Nephron (organoid): ENCODE data around the gene WDR89.
"Not testable (repeated sequence)": the region's sequence is repeated elsewhere in the genome, so short reads cannot be mapped to it uniquely, and the experiment has no call there.

Source experiments
- H3K27ac Mint-ChIP-seq, 3 experiments: 2 replicates each; pipeline ENCODE4 v1.8.0; 2020; ENCODE audit warnings: mixed read lengths in 3 of 3, mild to moderate bottlenecking in 2 of 3, moderate library complexity in 1 of 3
- H3K27me3 Mint-ChIP-seq: 2 replicates; pipeline ENCODE4 v1.8.0; 2021; ENCODE audit warnings: low read depth, mild to moderate bottlenecking, moderate library complexity, mixed read lengths
- H3K36me3 Mint-ChIP-seq: 2 replicates; pipeline ENCODE4 v1.8.0; 2020; ENCODE audit warnings: low read depth, mixed read lengths
- H3K4me1 Mint-ChIP-seq: 2 replicates; pipeline ENCODE4 v1.8.0; 2020; ENCODE audit warnings: mixed read lengths
- H3K4me3 Mint-ChIP-seq, 3 experiments: 2 replicates each; pipeline ENCODE4 v1.8.0; 2020; ENCODE audit warnings: mild to moderate bottlenecking in 3 of 3, mixed read lengths in 3 of 3, moderate library complexity in 2 of 3
- H3K9me3 Mint-ChIP-seq: 2 replicates; pipeline ENCODE4 v1.8.0; 2020; ENCODE audit warnings: mixed read lengths
- TF ChIP-seq, protein P1 (sequence below), 3 experiments: fragments of 200-600 bp; sonication (generic); IDR thresholded peaks; one replicate each; pipeline ENCODE4 v1.5.0; 2021; ENCODE audit warnings: antibody characterized with exemption in 3 of 3; ENCODE audit not compliant: unreplicated experiment in 3 of 3

Gene WDR89

DNA sequence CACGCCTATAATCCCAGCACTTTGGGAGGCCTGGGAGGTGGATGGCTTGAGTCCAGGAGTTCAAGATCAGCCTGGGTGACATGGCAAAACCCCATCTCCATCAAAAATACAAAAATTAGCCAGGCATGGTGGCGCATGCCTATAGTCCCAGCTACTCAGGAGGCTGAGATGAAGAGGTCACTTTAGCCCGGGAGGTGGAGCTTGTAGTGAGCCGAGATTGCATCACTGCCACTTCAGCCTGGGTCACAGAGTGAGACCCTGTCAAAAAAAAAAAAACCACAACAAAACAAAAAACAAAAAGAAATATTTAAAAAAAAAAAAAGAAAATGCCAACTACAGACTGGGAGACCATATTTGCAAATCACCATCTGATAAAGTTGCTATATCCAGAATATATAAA lies 17.5 kb downstream of the WDR89 start:
- Mint-ChIP-seq H3K9me3 (no peaks in the 10 kb centered on the region), H3K27me3 (no peaks in the 10 kb centered on the region), H3K27ac (no peak overlapping the region), H3K4me1 (peaks cover 5% of the 10 kb centered on the region), H3K4me3 (no peak overlapping the region), H3K36me3 (peaks cover 16% of the 10 kb centered on the region)
- TF ChIP-seq, protein P1, sequence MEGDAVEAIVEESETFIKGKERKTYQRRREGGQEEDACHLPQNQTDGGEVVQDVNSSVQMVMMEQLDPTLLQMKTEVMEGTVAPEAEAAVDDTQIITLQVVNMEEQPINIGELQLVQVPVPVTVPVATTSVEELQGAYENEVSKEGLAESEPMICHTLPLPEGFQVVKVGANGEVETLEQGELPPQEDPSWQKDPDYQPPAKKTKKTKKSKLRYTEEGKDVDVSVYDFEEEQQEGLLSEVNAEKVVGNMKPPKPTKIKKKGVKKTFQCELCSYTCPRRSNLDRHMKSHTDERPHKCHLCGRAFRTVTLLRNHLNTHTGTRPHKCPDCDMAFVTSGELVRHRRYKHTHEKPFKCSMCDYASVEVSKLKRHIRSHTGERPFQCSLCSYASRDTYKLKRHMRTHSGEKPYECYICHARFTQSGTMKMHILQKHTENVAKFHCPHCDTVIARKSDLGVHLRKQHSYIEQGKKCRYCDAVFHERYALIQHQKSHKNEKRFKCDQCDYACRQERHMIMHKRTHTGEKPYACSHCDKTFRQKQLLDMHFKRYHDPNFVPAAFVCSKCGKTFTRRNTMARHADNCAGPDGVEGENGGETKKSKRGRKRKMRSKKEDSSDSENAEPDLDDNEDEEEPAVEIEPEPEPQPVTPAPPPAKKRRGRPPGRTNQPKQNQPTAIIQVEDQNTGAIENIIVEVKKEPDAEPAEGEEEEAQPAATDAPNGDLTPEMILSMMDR (IDR thresholded peaks at IDR 0.05; ENCODE audit: unreplicated experiment in 3 of 3), result no peak

DNA sequence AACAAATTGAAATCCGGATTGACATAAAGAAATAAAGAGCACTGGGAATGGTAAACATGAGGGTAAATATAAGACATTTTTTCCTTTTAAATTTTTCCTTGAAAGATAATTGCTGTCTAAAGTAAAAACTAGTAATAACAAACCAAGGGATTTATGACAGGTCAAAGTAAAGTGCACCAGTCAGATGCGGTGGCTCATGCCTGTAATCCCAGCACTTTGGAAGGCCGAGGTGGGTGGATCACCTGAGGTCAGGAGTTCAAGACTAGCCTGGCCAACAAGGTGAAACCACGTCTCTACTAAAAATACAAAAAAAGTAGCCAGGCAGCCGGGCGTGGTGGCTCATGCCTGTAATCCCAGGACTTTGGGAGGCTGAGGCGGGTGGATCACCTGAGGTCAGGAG lies 19.7 kb downstream of the WDR89 start:
- H3K4me3 Mint-ChIP-seq, H3K9me3 Mint-ChIP-seq, H3K27me3 Mint-ChIP-seq, H3K4me1 Mint-ChIP-seq: not testable (repeated sequence)
- H3K27ac Mint-ChIP-seq, result peak overlapping the region in 2 of 3 experiments; percentile 17 to 79
- H3K36me3 Mint-ChIP-seq, result peaks cover 16% of the 10 kb centered on the region

DNA sequence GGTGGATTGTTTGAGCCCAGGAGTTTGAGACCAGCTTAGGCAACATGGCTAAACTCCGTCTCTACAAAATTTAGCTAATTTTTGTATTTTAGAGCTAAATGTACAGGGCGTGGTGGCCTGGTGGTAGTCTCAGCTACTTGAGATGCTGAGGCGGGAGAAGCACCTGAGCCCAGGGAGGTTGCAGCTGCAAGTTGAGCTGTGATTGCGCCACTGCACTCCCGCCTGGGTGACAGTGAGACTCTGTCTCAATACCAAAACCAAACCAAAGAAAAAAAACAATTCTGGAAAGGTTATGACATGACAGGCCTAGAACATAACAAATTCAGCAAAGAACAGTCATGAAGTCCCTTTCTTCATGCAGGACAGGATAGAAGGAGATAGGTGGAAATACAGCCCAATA lies 25.7 kb downstream of the WDR89 start:
- Mint-ChIP-seq H3K27me3 (no peaks in the 10 kb centered on the region), H3K4me1 (peaks cover 17% of the 10 kb centered on the region), H3K9me3 (no peaks in the 10 kb centered on the region), H3K27ac (no peak overlapping the region), H3K36me3 (peaks cover 22% of the 10 kb centered on the region), H3K4me3 (no peak overlapping the region)
- TF ChIP-seq, protein P1 (IDR thresholded peaks at IDR 0.05; ENCODE audit: unreplicated experiment in 3 of 3), result no peak

DNA sequence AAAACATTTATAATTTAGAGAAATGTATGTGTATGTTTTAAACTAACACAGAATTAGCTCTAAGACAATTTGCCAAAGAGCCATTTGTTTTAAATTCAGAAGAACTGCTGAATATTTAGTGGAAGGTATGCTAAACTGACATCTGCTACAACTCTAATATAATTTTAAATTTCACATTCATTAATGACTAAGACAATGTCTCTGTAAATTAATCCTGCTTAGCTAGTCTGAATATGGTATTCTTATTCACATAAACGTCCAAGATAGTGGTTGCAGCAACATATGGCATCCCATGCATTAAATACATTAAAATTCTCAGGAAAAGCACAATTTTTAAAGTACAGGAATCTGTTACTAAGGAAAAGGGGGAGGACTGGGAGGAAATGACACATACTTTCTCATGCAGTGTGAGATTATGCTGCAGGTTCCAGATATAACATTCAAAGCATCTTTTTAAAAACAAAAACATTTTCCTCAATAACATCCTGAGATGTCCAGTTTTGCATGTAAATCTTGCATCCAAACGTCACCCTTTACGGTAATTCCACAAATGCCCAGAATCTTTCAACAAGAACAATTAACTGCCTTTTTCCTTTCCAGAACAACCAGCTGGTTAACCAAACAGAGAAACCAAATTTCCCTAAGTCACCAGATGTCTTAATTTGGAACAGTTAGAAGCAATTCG lies 26.9 kb downstream of the WDR89 start:
- peaks cover 17% of the 10 kb centered on the region for H3K4me1 Mint-ChIP-seq
- peaks cover 23% of the 10 kb centered on the region for H3K36me3 Mint-ChIP-seq
- peak overlapping the region; percentile 47 to 80 (median 58) for H3K27ac Mint-ChIP-seq
- no peaks in the 10 kb centered on the region for H3K27me3 Mint-ChIP-seq
- no peak overlapping the region for H3K4me3 Mint-ChIP-seq
- TF ChIP-seq, protein P1 (IDR thresholded peaks at IDR 0.05; ENCODE audit: unreplicated experiment in 3 of 3), result no peak
- no peaks in the 10 kb centered on the region for H3K9me3 Mint-ChIP-seq

DNA sequence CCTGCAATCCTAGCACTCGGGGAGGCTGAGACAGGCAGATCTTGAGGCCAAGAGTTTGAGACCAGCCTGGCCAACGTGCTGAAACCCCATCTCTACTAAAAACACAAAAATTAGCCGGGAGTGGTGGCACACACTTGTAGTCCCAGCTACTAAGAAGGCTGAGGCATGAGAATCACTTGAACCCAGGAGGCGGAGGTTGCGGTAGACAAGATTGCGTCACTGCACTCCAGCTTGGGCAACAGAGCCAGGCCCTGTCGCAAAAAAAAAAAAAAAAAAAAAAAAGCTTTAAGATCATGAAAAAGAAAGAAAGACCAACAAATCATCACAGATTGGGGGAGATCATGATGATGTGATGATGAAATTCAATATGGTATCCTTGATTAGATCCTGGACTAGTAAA lies 30.6 kb downstream of the WDR89 start:
- Mint-ChIP-seq H3K4me1 (peaks cover 12% of the 10 kb centered on the region), H3K27ac (no peak overlapping the region), H3K4me3 (no peak overlapping the region), H3K9me3 (no peaks in the 10 kb centered on the region), H3K36me3 (peaks cover 22% of the 10 kb centered on the region), H3K27me3 (no peaks in the 10 kb centered on the region)
- TF ChIP-seq, protein P1 (IDR thresholded peaks at IDR 0.05; ENCODE audit: unreplicated experiment in 3 of 3), result no peak

DNA sequence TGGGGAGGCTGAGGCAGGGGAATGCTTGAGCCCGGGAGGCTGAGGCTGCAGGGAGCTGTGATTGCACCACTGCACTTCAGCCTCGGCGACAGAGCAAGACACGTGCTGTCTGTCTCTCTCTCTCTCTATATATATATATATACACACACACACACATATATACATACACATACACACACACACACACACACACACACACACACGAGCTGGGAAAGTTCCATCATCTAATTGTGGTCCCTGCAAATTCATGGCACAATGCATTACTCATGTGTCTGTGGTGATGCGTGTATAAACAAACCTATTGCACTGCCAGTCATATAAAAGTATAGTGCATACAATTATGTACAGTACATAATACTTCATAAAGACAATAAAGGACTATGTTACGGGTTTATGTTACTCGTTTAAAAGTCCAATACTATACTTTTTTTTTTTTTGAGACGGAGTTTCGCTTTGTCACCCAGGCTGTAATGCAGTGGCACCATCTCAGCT lies 36.6 kb downstream of the WDR89 start:
- H3K36me3 Mint-ChIP-seq, result peaks cover 32% of the 10 kb centered on the region
- TF ChIP-seq, protein P1 (IDR thresholded peaks at IDR 0.05; ENCODE audit: unreplicated experiment in 3 of 3), result no peak
- no peaks in the 10 kb centered on the region for H3K27me3 Mint-ChIP-seq
- no peak overlapping the region for H3K27ac Mint-ChIP-seq
- no peaks in the 10 kb centered on the region for H3K9me3 Mint-ChIP-seq
- H3K4me3 Mint-ChIP-seq, result no peak overlapping the region
- H3K4me1 Mint-ChIP-seq, result no peaks in the 10 kb centered on the region
